DMS53 treated with DMSO at 0.1 percent for 48 hours (cell line): Measurements from ENCODE around the gene SNRPB.
"Not testable (repeated sequence)": the region's sequence is repeated elsewhere in the genome, so short reads cannot be mapped to it uniquely, and the experiment has no call there.

Source experiments
- DNase-seq: peaks from one replicate; lab custom pipeline; 2025; ENCODE audit not compliant: unreplicated experiment; lab: John Stamatoyannopoulos, UW

The SNRPB gene

GRCh38 chr20:2470423-2471193, at the start of gene SNRPB:
Gene SNRPB (minus strand): TSS chr20:2470789. CDS start chr20:2470690, 99 bp downstream.
- DNase-seq = peak; percentile 96

GRCh38 chr20:2519115-2519809, 48.7 kb upstream of the SNRPB start:
- DNase-seq = no peak

GRCh38 chr20:2518558-2518957, 48.0 kb upstream of the SNRPB start:
- no peak for DNase-seq

- no peak for DNase-seq
Measured at GRCh38 chr20:2518096-2518495, 47.5 kb upstream of the SNRPB start.

DNA sequence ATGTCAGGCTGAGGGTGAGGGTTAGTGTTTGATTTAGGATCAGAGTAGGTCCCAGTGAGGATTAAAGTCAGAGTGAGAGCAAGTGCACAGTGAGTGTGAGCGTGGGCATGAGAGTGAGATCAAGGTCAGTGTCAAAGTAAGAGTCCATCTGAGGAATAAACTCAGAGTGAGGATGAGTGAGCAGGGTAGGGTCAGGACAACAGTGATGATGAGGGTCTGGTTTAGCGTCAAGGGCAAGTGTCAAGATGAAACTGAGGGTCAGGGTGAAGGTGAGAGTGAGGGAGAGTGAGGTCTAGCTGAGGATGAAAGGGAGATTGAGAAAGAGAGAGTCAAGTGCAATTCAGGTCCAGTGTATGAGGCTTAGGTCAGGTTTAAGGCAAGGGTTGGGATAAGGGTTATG, 45.8 kb upstream of the SNRPB start:
- DNase-seq = no peak

DNA sequence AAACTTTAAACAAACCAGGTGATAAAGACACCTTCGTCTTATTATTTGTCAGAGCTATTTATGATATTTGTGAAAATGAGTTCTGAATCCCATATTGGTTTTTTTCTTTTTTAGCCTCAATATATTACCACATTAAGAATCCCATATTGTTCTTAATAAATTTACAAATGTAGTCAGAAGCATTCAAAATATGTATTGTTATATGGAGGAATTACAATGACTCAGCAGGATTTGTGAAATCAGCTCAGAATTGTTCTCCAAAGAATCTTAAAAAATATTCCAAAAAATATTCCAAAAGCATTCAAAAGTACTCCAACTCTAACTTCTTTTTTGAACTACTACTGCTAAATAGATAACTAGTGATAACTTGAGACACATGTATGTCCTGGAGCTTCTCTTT, 44.6 kb upstream of the SNRPB start:
- no peak for DNase-seq

- no peak for DNase-seq
Measured at GRCh38 chr20:2509794-2510193, 39.2 kb upstream of the SNRPB start.

DNA sequence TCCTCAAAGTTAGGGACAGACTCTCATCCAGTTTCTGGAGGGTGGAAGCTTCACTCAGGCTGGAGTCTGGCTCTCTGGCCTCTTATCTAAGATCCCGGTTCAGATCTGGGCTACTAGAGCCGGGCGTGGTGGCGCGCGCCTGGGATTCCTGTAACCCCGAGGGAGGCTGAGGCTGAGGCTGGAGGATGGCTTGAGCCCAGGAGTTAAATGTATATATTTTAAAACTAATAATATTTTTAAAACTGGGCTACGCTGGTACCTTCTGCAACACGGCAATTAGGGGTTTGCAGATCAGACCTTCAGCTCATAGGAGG, 38.8 kb upstream of the SNRPB start:
- DNase-seq = no peak

- peak; percentile 89 for DNase-seq
Measured at GRCh38 chr20:2508631-2509467, 38.3 kb upstream of the SNRPB start, which contains the start of gene ZNF343. Gene ZNF343 (minus strand): TSS chr20:2508915. CDS start chr20:2493895, 15,020 bp downstream.

- DNase-seq = no peak
Measured at GRCh38 chr20:2507875-2508630, 37.5 kb upstream of the SNRPB start.

- no peak for DNase-seq
Measured at GRCh38 chr20:2507464-2507863, 36.9 kb upstream of the SNRPB start.

GRCh38 chr20:2506426-2506825, 35.8 kb upstream of the SNRPB start:
- not testable (repeated sequence) for DNase-seq

DNA sequence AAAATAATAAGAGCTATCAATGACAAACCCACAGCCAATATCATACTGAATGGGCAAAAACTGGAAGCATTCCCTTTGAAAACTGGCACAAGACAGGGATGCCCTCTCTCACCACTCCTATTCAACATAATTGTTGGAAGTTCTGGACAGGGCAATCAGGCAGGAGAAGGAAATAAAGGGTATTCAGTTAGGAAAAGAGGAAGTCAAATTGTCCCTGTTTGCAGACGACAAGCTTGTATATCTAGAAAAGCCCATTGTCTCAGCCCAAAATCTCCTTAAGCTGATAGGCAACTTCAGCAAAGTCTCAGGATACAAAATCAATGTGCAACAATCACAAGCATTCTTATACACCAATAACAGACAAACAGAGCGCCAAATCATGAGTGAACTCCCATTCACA, 34.2 kb upstream of the SNRPB start:
- DNase-seq = not testable (repeated sequence)

GRCh38 chr20:2502808-2503384, 32.3 kb upstream of the SNRPB start:
- DNase-seq = not testable (repeated sequence)

DNA sequence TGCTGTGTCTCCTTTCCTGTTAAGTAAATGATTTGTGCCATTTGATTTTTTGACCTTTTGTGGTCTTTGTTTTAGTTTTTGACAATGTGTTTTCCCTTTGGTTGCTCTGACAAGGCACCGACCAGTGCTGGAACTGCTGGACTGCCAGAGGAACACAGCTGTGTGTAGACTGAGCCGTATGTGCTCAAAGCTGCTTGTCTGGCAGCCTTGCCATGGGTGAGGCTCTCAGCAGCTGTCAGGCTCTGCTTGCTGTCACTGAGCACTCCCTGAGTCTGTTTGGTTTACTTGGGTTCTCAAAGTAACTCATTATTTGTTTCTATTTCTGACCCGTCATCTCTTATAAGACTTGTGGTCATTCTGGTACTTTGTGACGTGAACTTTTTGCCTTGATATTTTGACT, 15.1 kb upstream of the SNRPB start:
- DNase-seq = no peak

GRCh38 chr20:2485080-2485479, 14.5 kb upstream of the SNRPB start:
- no peak for DNase-seq

GRCh38 chr20:2483504-2483903, 12.9 kb upstream of the SNRPB start:
- no peak for DNase-seq

DNA sequence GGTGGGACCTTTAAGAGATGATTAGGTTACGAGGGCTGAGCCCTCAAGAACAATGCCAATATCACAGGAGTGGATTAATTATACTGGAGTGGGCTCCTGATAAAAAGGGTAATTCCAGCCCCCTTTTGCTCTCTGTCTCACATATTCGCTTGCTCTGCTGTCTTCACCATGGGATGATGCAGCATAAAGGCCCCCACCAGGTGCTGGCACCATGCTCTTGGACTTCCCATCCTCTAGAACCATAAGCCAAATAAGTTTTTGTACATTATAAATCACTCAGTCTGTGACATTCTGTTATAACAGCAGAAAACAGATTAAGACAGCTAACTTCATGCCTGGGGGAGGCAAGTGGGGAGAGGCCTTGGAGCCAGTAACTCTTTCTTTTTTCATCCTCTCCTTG, 9.8 kb upstream of the SNRPB start:
- DNase-seq = no peak

DNA sequence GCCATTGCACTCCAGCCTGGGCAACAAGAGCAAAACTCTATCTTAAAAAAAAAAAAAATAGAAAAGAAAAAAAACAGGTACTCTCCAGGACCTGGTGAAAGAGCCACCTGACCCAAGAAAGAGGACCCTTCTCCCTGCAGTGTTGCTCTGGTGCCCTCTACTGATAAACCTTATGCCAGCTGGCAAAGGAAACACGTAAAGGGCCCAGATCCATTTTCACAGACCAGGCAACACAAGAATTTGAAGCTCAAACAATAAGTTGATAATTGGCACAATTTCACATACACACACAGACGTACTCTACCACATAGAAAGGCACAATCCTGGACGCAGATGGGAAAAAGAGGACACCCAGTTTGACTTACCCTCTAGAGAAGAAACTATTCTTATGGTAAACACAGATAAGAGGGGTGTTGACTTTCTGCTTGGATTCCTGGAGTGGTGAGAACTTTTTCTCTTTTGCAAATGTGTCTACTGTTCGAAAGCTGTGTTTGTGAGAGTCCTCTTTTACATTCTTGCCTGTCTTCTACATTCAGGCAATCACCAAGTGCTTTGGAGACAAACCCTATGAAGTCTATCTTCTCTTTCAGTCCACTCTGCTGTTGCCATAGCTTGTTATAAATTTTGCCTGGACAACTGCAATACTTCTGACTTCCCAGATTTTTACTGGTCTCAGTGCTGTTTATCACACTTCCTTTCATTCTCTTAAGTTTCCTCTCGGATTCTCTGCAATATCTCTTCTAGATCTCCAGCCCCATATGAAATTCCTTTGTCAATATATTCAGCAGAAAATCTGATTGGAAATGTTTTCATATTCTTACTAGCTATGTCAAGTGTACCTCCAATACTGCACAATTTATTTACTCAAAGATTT, 6.4 kb upstream of the SNRPB start:
- no peak for DNase-seq
